ENCODE data around the gene RPS6KB1. TPM values are rescaled to one million over a fixed set of nuclear protein-coding genes. Genes with fewer than 3 reads are reported as not detected.
"Not testable (repeated sequence)": the region's sequence is repeated elsewhere in the genome, so short reads cannot be mapped to it uniquely, and the experiment has no call there.

Gene RPS6KB1
- polyA plus RNA-seq (2014; cell fraction: cytosol; rRNA removed), result 17.2 and 32.1 TPM in 2 replicates
- polyA plus RNA-seq (2014; cell fraction: nucleus; rRNA removed), result 24.0 and 24.8 TPM in 2 replicates

DNA sequence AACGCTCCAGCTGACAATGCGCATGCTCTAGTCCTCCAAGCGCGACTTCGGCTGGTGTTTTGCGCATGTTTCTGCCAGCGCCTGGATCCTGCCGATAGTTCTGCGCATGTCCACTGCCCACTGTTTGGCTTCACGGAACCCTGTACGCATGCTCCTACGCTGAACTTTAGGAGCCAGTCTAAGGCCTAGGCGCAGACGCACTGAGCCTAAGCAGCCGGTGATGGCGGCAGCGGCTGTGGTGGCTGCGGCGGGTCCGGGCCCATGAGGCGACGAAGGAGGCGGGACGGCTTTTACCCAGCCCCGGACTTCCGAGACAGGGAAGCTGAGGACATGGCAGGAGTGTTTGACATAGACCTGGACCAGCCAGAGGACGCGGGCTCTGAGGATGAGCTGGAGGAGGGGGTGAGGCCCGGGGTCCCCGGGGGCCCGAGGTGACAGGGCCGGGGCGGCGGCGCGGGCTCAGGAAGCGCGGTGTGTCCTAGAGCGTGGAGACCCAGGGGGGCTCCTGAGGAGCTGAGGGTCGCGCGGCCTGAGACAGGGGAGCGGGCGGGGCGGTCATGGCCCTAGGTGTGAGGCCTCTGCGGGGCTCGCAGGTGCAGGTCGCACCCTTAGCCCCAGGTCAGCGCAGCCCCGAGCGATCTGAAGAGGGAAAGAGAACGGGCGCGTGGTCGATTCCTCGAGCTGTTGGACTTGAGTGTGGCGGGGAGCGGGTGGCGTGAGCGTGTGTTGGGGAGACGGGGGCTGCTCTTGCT is at the start of gene RPS6KB1, which contains the start of gene TUBD1:
Gene RPS6KB1 (plus strand): TSS at position 198 of the 752 bp plus-strand sequence. CDS start 64 bp downstream, at position 262.
Gene TUBD1 (minus strand): TSS at position 20 of the 752 bp plus-strand sequence. CDS start 1,941 bp downstream, outside the sequence.
- peak; percentile 99 for DNase-seq (ENCODE audit: low spot score)

DNA sequence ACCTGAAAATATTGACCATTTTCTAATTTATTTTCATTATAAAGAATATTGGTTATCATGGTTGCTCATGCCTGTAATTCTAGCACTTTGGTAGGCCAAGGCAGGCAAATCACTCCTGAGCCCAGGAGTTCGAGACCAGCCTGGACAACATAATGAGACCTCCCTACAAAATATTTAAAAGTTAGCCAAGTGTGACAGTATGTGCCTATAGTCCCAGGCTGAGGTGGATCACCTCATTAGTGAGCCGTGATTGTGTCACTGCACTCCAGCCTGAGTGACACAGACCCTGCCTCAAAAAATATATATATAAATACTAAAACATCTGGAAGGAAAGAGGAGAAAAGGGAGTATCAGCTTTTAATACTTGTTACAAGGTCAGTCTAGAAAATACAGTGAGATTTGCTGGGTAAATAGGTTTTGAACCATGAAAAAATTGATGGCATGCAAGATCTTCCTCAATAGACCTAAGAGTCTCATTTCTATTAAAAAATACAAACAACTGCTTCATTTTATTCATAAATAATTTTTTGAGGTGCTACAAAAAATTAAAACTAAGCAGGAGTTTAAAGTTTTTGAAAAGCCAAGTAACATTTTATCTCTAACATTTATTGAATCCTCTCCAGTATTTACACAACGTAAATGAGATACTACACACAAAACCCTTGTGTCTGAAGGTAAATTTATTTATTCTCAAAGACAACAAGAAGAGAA is 47.9 kb upstream of the RPS6KB1 start:
- no peak for DNase-seq (ENCODE audit: low spot score)

DNA sequence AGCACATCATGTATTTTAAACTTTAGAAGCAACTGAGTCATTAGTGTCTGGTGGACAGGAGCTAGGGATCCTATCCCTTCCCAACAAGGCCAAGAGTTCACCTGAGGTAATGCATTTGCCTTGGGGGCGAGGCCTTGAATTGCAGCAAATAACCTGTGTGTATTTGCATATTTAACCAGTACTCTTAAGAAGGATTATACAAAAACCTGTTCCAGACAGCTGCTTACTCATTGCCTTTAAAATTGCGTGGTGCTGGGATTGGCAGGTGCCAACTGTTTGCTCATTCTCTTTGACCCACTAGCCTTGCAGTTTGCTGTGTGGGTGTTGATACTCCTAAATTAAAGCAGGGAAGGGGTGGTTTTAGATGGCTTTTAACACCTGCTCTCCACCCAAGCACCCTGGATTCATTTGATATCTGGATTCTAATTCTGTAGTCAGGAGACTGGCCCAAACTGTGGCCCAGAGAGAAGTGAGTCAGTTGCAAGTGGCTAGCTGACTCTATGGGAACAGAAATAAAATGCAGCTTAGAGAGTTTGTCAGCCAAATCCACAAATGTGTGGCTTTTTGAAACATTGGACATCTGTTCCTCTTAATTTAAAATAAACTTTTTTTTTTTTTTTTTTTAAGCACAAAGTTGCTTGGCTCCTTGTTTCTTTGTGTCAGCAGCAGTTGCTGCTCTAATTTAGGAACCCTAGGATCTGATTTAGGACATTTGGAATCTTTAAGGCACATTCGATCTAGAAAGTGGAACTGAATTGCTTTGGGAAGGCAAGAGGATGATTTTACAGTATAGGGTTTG is 47.1 kb upstream of the RPS6KB1 start:
- no peak for DNase-seq (ENCODE audit: low spot score)

DNA sequence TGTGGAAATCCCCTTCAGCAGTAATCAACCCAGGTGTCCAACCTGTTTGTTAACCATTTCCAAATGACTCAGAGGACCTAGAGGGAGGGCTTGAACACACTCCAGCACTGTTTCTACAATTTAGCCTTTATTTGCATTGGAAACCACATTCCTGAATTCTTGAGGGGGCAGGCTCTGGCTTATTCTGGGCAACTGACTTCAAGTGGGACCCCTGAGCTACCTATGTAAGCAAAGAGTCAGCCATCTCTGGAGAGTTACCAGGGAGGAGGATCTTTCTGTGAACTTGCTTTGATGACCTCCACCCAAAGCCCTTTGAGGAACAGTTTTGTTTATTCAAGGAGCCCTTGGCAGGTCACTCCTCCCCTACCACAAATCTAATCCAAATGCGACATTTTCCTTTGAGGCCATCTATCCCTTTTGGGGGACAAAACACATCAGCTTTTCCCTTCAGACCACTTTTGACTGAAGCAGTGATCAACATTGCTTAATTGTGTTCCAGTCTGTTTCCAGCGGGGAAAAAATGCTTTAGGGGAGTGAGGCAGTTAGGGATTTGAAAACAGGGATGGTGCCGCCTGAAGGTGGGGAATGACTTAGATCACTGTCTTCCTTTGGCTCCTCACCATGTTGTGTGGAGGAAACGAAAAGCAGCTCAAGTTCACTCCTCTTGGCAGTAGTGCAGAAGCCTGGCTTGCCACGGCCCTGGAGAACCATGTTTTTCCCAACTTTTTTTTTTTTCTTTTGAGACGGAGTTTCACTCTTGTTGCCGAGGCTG is 46.3 kb upstream of the RPS6KB1 start:
- no peak for DNase-seq (ENCODE audit: low spot score)

DNA sequence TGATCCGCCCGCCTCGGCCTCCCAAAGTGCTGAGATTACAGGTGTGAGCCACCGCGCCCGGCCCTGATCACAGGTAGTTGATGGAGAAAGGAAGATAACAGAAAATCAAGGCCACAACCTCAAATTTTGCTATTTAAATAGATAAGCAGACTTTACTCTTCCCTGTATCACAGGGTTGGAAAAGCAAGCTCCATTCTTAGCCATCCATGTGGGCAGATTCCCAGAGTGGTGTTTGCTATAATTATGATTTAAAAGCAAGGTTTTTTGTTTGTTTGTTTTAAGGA is 44.6 kb upstream of the RPS6KB1 start:
- no peak for DNase-seq (ENCODE audit: low spot score)

DNA sequence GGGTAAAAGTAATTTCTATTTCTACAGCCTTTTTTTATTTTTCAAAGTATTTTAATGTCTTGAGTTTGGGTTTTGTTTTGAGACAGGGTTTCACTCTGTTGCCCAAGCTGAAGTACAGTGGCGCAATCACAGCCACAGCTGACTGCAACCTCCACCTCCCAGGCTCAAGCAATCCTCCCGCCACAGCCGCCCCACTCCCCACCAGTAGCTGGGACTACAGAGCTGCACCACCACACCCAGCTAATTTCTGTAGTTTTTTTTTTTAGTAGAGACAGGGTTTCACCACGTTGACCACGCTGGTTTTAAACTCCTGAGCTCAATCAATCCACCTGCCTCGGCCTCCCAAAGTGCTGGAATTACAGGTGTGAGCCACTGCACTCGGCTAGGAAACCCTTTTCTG is 44.1 kb upstream of the RPS6KB1 start:
- no peak for DNase-seq (ENCODE audit: low spot score)

DNA sequence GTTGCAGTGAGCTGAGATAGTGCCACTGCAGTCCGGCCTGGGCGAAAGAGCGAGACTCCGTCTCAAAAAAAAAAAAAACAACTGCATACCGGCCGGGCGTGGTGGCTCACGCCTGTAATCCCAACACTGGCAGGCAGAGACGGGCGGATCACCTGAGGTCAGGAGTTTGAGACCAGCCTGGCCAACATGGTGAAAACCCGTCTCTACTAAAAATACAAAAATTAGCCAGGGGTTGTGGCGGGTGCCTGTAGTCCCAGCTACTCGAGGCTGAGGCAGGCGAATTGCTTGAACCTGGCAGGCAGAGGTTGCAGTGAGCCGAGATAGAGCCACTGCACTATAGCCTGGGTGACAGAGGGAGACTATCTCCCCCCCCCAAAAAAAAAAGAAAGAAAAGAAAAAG is 42.6 kb upstream of the RPS6KB1 start:
- DNase-seq (ENCODE audit: low spot score), result not testable (repeated sequence)

DNA sequence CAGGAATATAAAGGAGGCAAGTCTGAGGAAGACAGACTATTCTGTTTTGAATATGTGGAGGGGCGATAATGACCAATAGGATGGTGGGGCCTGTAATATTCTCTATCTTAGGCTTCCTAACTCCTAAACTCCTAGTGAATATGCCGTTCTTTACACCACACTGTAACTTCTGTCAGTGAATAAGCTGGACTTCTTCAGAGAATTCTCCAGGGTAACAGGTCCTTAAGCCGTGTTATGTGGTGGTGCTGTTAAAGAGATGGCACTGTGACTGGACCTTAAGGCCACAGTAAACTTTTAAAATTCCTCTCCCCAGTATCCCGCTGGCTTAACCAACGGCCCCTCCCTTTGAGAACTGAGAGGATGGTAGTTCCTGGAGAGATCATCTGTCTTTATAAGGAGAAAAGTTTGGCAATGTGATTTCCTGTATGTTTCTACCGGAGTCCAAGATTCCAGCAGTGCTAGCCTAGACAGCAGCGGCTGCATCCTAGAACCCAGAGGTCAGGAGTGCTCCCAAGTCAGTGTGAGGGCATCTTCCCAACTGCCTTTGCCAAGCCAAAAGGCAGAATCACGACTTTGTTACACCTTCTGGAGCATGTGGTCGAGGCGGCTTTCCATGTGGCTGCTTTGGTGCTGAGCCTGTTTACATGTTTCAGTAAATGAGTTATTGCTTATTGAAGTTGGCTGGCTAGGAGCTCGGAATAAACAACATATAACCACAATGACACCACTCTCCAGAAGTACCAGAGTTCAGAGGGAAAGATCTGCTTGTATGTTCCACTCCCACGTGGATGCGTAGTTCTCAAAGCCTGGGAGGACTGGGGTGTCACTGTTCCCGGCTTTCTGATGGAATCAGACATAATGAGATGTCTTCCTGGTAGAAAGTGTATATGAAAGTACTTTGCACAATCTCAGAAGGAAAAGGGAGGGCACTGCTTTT is 41.2 kb upstream of the RPS6KB1 start:
- no peak for DNase-seq (ENCODE audit: low spot score)

DNA sequence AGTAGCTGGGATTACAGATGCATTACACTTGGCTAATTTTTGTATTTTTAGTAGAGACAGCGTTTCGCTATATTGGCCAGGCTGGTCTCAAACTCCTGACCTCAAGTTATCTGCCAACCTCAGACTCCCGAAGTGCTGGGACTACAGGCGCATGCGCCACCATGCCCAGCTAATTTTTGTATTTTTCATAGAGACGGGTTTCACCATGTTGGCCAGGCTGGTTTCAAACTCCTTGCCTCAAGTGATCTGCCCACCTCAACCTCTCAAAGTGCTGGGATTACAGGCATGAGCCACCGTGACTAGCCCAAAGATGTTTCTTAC is 40.1 kb upstream of the RPS6KB1 start:
- DNase-seq (ENCODE audit: low spot score), result not testable (repeated sequence)

DNA sequence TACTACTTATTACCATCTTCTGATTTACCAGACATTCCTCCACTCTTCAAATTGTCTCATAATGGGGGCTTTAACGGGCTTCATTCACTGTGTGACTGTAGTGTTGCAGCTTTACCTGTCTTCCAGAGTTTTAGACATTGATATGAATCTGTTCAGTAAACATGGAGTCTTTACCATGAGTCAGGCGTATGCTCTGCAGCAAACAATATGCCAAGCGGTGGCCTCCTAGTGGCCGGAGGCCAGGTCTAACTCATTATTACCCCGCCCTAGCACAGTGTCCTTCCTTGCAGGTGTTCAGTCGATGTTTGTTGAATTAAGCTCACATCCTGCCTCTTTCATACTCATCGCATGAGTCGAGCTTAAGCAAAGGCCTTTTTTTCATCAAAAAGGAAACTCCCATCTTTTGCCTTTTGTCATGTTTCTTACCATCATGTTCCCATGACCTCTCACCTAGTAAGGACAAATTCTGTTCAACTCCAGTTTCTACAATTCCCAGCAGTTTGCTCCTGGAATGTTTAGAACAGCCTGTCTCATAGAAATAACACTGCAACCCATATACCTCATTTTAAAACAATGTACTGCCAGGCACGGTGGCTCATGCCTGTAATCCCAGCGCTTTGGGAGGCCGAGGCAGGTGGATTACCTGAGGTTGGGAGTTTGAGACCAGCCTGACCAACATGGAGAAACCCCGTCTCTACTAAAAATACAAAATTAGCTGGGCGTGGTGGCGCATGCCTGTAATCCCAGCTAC is 39.6 kb upstream of the RPS6KB1 start:
- DNase-seq (ENCODE audit: low spot score), result no peak

DNA sequence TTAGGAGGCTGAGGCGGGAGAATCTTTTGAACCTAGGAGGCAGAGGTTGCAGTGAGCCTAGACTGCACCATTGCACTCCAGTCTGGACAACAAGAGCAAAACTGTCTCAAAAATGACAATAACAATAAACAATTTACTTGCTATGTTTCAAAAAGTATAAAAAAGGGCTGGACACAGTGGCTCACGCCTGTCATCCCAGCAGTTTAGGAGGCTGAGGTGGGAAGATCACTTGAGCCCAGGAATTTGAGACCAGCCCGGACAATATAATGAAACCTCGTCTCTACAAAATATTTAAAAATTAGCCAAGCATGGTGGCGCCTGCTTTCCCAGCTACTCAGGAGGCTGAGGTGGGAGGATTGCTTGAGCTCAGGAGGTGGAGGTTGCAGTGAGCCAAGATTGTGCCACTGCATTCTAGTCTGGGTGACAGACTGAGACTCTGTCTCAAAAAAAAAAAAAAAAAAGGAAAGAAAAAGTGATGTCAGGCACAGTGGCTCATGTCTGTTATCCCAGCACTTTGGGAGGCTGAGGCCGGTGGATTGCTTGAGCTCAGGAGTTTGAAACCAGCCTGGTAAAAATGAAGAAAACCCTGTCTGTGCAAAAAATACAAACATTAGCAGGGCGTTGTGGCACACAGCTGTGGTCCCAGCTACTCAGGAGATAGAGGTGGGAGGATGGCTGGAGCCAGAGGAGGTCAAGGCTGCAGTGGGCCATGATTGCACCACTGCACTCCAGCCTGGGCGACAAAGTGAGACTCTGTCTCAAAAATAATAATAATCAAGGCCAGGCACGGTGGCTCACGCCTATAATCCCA is 38.8 kb upstream of the RPS6KB1 start:
- not testable (repeated sequence) for DNase-seq (ENCODE audit: low spot score)

DNA sequence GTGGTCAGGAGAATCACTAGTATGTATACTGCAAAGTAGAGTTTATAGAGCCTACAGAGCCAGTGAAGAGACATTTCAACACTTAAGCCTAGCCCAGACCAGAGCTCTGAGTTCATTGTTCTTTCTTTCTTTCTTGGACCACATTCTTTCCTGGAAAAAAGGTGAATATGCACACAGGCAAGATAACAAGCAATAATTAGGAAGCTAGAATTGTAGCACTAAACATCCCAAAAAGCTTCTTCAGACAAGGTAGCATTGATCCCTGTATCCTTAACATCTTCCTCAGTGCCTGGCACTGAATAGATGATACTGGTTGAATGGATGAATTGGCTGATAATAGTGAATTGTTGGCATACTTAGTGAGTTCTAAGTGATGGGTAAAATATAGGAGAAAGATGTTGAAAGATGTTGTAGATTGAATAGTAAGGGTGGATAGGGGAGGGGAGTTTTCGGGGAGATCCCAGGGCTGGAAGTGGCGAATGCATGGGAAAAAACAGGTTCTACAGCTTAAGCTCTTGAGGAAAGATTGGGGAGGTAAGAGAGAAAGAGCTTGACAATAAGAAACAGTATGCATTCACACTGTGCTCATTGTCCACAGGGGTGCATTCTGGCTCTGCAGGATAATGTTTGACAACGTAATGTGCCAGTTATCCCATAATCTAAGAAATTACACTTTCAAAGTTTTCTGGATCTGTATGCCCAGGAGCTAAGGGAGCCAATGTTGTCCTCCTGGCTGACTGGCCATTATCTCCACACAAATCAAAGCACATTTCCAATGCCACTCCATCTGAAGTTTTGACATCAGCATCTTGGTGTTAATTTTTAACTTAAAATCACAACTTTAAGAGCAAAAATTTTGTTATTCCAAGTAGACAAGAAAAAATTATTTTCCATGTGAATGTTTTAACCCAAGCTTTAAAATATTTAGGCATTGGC is 35.8 kb upstream of the RPS6KB1 start:
- DNase-seq (ENCODE audit: low spot score), result no peak

DNA sequence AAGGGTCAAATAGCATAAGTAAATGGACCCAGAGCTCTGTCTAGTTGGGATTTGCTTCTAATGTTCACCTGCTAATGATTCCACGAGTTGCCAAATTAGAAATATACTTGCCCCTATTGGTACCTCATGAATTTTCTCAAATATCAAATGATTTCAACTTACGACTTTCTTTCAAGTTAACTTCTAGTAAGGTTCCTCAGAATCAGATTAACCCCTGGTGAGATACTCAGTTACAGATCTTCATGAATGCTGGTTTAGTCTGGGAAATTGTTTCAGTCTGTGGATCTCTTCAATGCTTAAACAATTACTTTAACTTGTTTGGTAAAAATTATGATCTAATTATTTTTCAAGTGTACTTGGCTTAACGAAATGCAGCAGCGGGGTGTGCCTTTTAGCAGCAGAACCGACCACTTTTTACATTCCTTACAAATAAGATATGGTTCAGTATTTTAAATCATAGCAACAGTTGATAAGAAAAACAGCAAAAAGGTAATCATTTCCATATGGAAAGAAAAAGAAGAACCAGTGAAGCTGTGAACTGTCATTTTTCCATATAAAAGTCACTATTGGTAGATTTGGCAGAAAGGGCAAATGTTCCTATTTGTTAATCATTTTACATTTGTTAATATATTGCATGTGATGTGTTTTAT is 34.6 kb upstream of the RPS6KB1 start:
- no peak for DNase-seq (ENCODE audit: low spot score)

DNA sequence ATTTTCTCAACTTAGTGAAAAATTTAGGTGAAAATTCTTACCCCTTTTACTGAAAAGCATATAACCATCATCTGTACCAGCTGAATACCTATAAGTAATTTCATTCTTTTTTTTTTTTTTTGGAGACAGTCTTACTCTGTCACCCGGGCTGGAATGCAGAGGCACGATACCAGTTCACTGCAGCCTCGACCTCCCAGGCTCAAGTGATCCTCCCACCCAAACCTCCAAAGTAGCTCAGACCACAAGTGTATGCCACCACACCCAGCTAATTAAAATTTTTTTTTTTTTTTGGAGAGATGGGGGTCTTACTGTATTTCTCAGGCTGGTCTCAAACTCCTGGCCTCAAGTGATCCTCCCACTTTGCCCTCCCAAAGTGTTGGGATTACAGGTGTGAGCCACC is 34.0 kb upstream of the RPS6KB1 start:
- DNase-seq (ENCODE audit: low spot score), result no peak

DNA sequence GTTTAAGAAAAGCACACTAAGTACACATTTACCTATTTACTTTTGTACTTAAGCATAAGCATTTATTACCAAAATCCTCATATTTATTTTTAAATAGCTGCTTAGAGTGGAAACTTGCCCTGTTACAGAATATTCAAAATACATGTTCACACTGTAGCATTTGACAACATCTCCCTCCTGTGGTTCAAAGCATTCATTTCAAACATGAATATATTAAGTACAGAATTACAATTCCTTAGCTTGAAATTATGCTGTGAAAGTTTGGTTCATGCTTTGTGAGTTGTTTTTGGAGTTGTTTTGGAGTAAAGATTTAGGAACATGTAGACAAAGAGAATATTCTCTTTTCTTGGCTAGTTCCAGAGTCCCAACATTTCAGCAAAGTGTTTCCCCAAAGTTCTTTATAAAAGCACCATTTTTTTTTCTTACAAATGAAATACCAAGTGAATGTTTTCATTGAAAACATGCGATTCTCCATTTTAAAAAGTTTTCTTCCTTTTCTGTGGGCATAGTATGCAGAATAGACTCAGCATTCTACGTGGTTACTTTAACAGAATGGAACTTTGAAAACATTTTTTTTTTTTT is 33.4 kb upstream of the RPS6KB1 start:
- DNase-seq (ENCODE audit: low spot score), result no peak

DNA sequence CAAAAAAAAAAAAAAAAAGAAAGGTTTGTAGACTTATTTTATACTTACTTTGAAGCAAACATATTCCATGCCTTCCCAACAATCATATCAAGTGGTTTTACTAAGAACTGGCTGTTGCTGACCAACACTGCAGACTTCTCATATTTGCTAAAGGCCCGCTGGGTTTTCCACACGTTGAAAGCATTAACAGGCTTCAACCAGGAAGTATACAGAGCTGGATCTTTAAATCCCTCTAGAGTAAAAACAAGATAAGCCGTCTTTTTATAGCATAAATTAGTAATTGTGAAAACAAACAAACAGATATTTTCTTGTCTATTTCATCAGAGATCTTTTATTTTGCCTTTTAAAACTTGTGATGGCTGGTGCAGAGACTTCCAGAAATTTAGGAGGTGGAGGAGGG is 29.3 kb upstream of the RPS6KB1 start:
- no peak for DNase-seq (ENCODE audit: low spot score)

DNA sequence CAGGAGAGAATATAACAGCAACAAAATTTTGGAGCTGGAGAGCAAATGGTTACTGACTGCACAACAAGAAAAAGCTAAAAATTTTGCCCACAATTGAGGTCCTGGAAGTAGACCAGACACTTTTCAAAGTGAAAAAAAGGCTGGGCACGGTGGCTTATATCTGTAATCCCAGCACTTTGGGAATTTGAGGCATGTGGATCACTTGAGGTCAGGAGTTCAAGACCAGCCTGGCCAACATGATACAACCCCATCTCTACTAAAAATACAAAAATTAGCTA is 23.0 kb upstream of the RPS6KB1 start:
- no peak for DNase-seq (ENCODE audit: low spot score)
